HCT116 (cell line): ENCODE data around the gene ARF1.

Experiments
- ATF3 ChIP-seq: IDR thresholded peaks from 2 replicates; pipeline ENCODE4 v1.6.1; 2012
- CTCF ChIP-seq, 3 experiments: fragments of 200-600 bp in 1 of 3; sonication (generic) in 1 of 3; IDR thresholded peaks in 2 of 3; conservative IDR thresholded peaks in 1 of 3; 2 replicates each; pipeline ENCODE4 v1.5.1; 2012 to 2017; ENCODE audit warnings: low read depth in 2 of 3, low read length in 2 of 3, antibody characterized with exemption in 1 of 3, borderline replicate concordance in 1 of 3, control low read depth in 1 of 3, mild to moderate bottlenecking in 1 of 3, mixed read lengths in 1 of 3, mixed run types in 1 of 3, moderate library complexity in 1 of 3; ENCODE audit not compliant: insufficient read depth in 1 of 3
- EZH2 ChIP-seq: fragments of 200-600 bp; sonication (generic); IDR thresholded peaks from 2 replicates; pipeline ENCODE4 v1.6.1; 2017; ENCODE audit warnings: antibody characterized with exemption, mixed run types
- EZH2phosphoT487 ChIP-seq: fragments of 200-600 bp; IDR thresholded peaks from 2 replicates; pipeline ENCODE4 v1.6.1; 2018; ENCODE audit warnings: antibody characterized with exemption, borderline replicate concordance
- POLR2AphosphoS5 ChIP-seq: IDR thresholded peaks from 2 replicates; pipeline ENCODE4 v1.6.1; 2011; ENCODE audit warnings: mild to moderate bottlenecking, low read depth, low read length, moderate library complexity
- SP1 ChIP-seq: IDR thresholded peaks from 2 replicates; pipeline ENCODE4 v1.6.1; 2012; ENCODE audit warnings: low read depth
- TCF7L2 ChIP-seq: IDR thresholded peaks from 2 replicates; pipeline ENCODE4 v1.7.0; 2011; ENCODE audit warnings: borderline replicate concordance, inconsistent platforms; ENCODE audit not compliant: insufficient read depth, insufficient read length; ENCODE audit errors: extremely low read depth

GRCh38 chr1:228125185-228125584 is 42.7 kb downstream of the ARF1 start:
- no peak for TF ChIP-seq EZH2phosphoT487
- no peak for TF ChIP-seq EZH2
- no peak for TF ChIP-seq CTCF (IDR thresholded peaks at IDR 0.05 in 2 of 3, conservative IDR thresholded peaks at IDR 0.05 in 1 of 3; ENCODE audit: borderline replicate concordance in 1 of 3, insufficient read depth in 1 of 3, low read depth in 2 of 3, low read length in 2 of 3)
- no peak for TF ChIP-seq TCF7L2
- no peak for TF ChIP-seq SP1
- TF ChIP-seq ATF3 = no peak
- no peak for TF ChIP-seq POLR2AphosphoS5
